Caco-2 (cell line): ENCODE measurements around the gene NAGLU. TPM values are rescaled to one million over a fixed set of nuclear protein-coding genes. Genes with fewer than 3 reads are reported as not detected.

ENCODE experiments used
- BruUV-seq: library from RNA; stranded (reverse); fragments of 400-500 nt; replicated peaks from 2 replicates; lab custom pipeline; 2021; lab: Mats Ljungman, UMichigan
- CTCF ChIA-PET: fragments of 300-600 bp; sonication (Branson Sonifier 250); formaldehyde crosslinking; loops from one replicate; lab custom pipeline; 2022; ENCODE audit warnings: antibody characterized with exemption; lab: Charles Lee
- POLR2A ChIA-PET: fragments of 300-600 bp; sonication (Branson Sonifier 250); formaldehyde crosslinking; loops from one replicate; lab custom pipeline; 2022; ENCODE audit warnings: antibody characterized with exemption; lab: Charles Lee
- DNase-seq, 2 experiments: peaks; one replicate each; pipeline versions ENCODE4 v3.0.0 to v3.0.0-alpha.2; 2020 to 2022
- H3K27me3 ChIP-seq: replicated peaks from 2 replicates; pipeline ENCODE4 v1.6.0; 2011; ENCODE audit warnings: low read length; ENCODE audit not compliant: control insufficient read depth, insufficient read depth
- H3K36me3 ChIP-seq: 2 replicates; pipeline ENCODE4 v1.5.1; 2011; ENCODE audit warnings: low read length; ENCODE audit not compliant: control insufficient read depth, insufficient read depth
- H3K4me1 ChIP-seq: fragments of 250-450 bp; sonication (Bioruptor Pico); 2 replicates; pipeline ENCODE4 v1.5.1; 2020; ENCODE audit warnings: mild to moderate bottlenecking
- H3K4me3 ChIP-seq: 2 replicates; pipeline ENCODE4 v1.5.1; 2011; ENCODE audit warnings: low read depth, mild to moderate bottlenecking, control low read depth, low read length
- H3K9me3 ChIP-seq: fragments of 250-450 bp; sonication (Bioruptor Pico); 2 replicates; pipeline ENCODE4 v1.5.1; 2020; ENCODE audit warnings: mild to moderate bottlenecking, moderate library complexity
- H3K27ac Mint-ChIP-seq: one replicate; pipeline ENCODE4 v1.8.0; 2022; ENCODE audit warnings: mixed read lengths; ENCODE audit not compliant: unreplicated experiment
- H3K27me3 Mint-ChIP-seq: one replicate; pipeline ENCODE4 v1.8.0; 2022; ENCODE audit warnings: mixed read lengths; ENCODE audit not compliant: insufficient read depth, unreplicated experiment
- H3K36me3 Mint-ChIP-seq: one replicate; pipeline ENCODE4 v1.8.0; 2022; ENCODE audit warnings: mild to moderate bottlenecking, mixed read lengths; ENCODE audit not compliant: insufficient read depth, unreplicated experiment
- H3K4me1 Mint-ChIP-seq: one replicate; pipeline ENCODE4 v1.8.0; 2022; ENCODE audit warnings: low read depth, mixed read lengths; ENCODE audit not compliant: unreplicated experiment
- H3K4me3 Mint-ChIP-seq: one replicate; pipeline ENCODE4 v1.8.0; 2022; ENCODE audit warnings: mild to moderate bottlenecking, moderate library complexity, mixed read lengths; ENCODE audit not compliant: unreplicated experiment
- H3K9me3 Mint-ChIP-seq: one replicate; pipeline ENCODE4 v1.8.0; 2022; ENCODE audit warnings: mixed read lengths; ENCODE audit not compliant: unreplicated experiment
- intact Hi-C: fragments of 100-400 bp; cut with micrococcal nuclease; formaldehyde crosslinking; loops from one replicate; pipeline ENCODE4 v1.10.0; 2022; ENCODE audit not compliant: unreplicated experiment
- total RNA-seq: library from RNA; stranded (reverse); gene quantifications from 2 replicates; pipeline ENCODE4 v1.2.3, GENCODE V29; 2022
- TF ChIP-seq, protein P1 (sequence below), 2 experiments: fragments of 200-600 bp in 1 of 2; IDR thresholded peaks; 1 replicate in 1 of 2; 2 replicates in 1 of 2; pipeline versions ENCODE4 v1.5.1 to v1.8.0; 2011 to 2022; ENCODE audit warnings: antibody characterized with exemption in 1 of 2, control low read depth in 1 of 2, inconsistent platforms in 1 of 2, low read depth in 1 of 2, low read length in 1 of 2, mild to moderate bottlenecking in 1 of 2, moderate library complexity in 1 of 2; ENCODE audit not compliant: insufficient read depth in 1 of 2, severe bottlenecking in 1 of 2, unreplicated experiment in 1 of 2

Gene NAGLU
- total RNA-seq, 1 experiment from 2014 or later = 28.7 TPM

GRCh38 chr17:42535155-42536047 lies 640 bp upstream of the NAGLU start:
- ChIA-PET POLR2A (interaction anchor here (0.5 to 2.0 kb wide), 7 partner anchors 17 to 147 kb away, joined by 3 to 23 read pairs (median 4); partner anchors contain the start of genes CAVIN1, COASY, HSD17B1 and PSMC3IP), CTCF (interaction anchor here (0.6 to 1.5 kb wide), 5 partner anchors 8 to 443 kb away, joined by 3 to 12 read pairs (median 6); partner anchors contain the start of gene PSMC3IP)
- Histone ChIP-seq H3K4me1 (peaks cover 28% of the 10 kb centered on the region), H3K9me3 (no peaks in the 10 kb centered on the region), H3K36me3 (no peaks in the 10 kb centered on the region), H3K4me3 (peak overlapping the region; percentile 50), H3K27me3 (no peaks in the 10 kb centered on the region)
- BruUV-seq = TSS peak; percentile 96
- intact Hi-C loops = no loop called here
- no peaks in the 10 kb centered on the region for H3K9me3 Mint-ChIP-seq
- peak overlapping the region; percentile 72 for H3K4me3 Mint-ChIP-seq
- TF ChIP-seq, protein P1, sequence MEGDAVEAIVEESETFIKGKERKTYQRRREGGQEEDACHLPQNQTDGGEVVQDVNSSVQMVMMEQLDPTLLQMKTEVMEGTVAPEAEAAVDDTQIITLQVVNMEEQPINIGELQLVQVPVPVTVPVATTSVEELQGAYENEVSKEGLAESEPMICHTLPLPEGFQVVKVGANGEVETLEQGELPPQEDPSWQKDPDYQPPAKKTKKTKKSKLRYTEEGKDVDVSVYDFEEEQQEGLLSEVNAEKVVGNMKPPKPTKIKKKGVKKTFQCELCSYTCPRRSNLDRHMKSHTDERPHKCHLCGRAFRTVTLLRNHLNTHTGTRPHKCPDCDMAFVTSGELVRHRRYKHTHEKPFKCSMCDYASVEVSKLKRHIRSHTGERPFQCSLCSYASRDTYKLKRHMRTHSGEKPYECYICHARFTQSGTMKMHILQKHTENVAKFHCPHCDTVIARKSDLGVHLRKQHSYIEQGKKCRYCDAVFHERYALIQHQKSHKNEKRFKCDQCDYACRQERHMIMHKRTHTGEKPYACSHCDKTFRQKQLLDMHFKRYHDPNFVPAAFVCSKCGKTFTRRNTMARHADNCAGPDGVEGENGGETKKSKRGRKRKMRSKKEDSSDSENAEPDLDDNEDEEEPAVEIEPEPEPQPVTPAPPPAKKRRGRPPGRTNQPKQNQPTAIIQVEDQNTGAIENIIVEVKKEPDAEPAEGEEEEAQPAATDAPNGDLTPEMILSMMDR (IDR thresholded peaks at IDR 0.05; ENCODE audit: insufficient read depth in 1 of 2, low read depth in 1 of 2, low read length in 1 of 2, severe bottlenecking in 1 of 2, unreplicated experiment in 1 of 2) = no peak
- DNase-seq = no peak
- peaks cover 34% of the 10 kb centered on the region for H3K4me1 Mint-ChIP-seq
- H3K36me3 Mint-ChIP-seq = peaks cover 14% of the 10 kb centered on the region
- H3K27ac Mint-ChIP-seq = peak overlapping the region; percentile 24
- no peaks in the 10 kb centered on the region for H3K27me3 Mint-ChIP-seq

DNA sequence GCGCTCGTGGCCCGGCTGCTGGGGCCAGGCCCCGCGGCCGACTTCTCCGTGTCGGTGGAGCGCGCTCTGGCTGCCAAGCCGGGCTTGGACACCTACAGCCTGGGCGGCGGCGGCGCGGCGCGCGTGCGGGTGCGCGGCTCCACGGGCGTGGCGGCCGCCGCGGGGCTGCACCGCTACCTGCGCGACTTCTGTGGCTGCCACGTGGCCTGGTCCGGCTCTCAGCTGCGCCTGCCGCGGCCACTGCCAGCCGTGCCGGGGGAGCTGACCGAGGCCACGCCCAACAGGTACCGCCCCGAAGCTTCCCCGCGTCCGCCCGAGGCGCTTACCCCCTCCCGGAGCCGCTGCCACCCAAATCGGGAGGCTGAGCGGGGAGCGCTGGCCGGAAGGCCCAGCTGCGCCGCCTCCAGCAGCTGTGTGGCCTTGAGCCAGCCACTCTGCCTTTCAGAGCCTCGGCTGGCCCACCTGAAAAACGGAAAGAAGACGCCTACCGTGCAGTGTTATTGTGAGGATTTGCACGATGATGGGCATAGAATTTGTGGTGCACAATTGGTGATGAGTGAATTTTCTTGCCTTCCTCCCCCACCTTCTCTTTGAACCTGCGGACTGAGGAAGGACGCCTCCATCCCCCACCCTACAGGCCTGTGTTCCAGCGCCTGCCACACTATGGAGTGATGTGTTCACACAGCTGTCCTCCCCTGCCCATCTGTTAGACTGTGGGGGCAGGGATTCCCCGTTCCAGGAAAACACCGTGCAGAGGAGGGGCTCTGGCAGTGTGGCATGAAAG lies 523 bp downstream of the NAGLU start:
- no TSS peak for BruUV-seq
- peaks cover 34% of the 10 kb centered on the region for H3K4me1 Mint-ChIP-seq
- no peak overlapping the region for H3K27ac Mint-ChIP-seq
- no peaks in the 10 kb centered on the region for H3K36me3 ChIP-seq
- peak overlapping the region; percentile 50 for H3K4me3 ChIP-seq
- H3K9me3 ChIP-seq = no peaks in the 10 kb centered on the region
- no peaks in the 10 kb centered on the region for H3K9me3 Mint-ChIP-seq
- peak overlapping the region; percentile 72 for H3K4me3 Mint-ChIP-seq
- no peaks in the 10 kb centered on the region for H3K27me3 Mint-ChIP-seq
- CTCF ChIA-PET = interaction anchor here (0.8 to 1.5 kb wide), 4 partner anchors 9 to 41 kb away, joined by 4 to 12 read pairs (median 6); partner anchors contain the start of gene PSMC3IP
- DNase-seq = peak; percentile 87 to 89
- TF ChIP-seq, protein P1 (IDR thresholded peaks at IDR 0.05; ENCODE audit: insufficient read depth in 1 of 2, low read depth in 1 of 2, low read length in 1 of 2, severe bottlenecking in 1 of 2, unreplicated experiment in 1 of 2) = no peak
- intact Hi-C loops = no loop called here
- peaks cover 28% of the 10 kb centered on the region for H3K4me1 ChIP-seq
- peaks cover 16% of the 10 kb centered on the region for H3K36me3 Mint-ChIP-seq
- POLR2A ChIA-PET = interaction anchor here (0.8 to 2.0 kb wide), 7 partner anchors 9 to 779 kb away, joined by 3 to 23 read pairs (median 4); partner anchors contain the start of genes CAVIN1, HSD17B1, PSMC3IP and STAT3
- H3K27me3 ChIP-seq = no peaks in the 10 kb centered on the region
